Coronary artery (tissue), 2 donors: ENCODE data around the gene MMD2.

Experiments
- DNase-seq: peaks from one replicate; pipeline ENCODE4 v3.0.0-alpha.2; 2017; ENCODE audit warnings: low spot score
- H3K27ac ChIP-seq, 2 donors: fragments of 200-600 bp; sonication (generic); one replicate each; pipeline ENCODE4 v1.5.1; 2016 to 2019
- H3K4me3 ChIP-seq: fragments of 200-600 bp; sonication (generic); 2 replicates; pipeline ENCODE4 v1.5.1; 2016; ENCODE audit warnings: mild to moderate bottlenecking, moderate library complexity
- CTCF ChIP-seq: fragments of 200-600 bp; sonication (generic); IDR thresholded peaks from one replicate; pipeline ENCODE4 v1.5.1; 2019; ENCODE audit warnings: antibody characterized with exemption

The MMD2 gene

DNA sequence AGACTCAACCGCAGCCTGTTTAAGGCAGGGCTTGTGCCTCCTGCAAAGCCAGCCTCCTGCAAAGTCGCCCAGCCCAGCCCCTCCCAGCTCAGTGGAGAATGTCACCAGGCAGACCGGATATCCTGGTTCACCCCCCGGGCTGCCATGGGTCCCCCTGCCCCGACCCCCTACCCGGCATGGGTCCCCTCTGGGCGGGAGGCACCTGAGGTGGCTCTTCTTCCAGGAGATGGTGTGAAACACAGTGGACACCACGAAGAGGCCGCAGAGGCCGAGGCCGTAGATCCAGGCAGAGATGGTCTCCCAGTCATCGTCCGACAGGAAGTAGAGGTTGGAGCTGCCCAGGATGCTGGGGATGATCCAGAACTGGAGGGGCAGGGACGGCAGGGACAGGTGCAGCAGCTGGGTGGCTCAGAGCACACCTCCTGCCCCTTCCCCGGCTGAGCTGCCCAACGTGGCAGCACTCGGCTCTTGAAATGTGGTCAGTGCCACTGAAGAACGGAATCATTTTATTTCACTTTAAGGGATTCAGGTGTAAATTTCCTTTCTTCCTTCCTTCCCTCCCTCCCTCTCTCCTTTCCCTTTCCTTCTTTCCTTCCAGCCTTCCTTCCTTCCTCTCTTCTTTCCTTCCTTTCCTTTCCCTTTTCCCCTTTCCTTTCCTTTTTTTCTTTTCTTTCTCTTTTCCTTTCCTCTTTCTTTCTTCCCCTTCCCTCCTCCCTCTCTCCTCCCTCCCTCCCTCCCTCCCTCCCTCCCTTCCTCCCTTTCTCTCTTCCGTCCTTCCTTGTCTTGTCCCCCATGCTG lies 38.8 kb downstream of the MMD2 start:
- TF ChIP-seq CTCF: no peak
- no peak overlapping the region for H3K4me3 ChIP-seq
- no peak for DNase-seq
- no peak overlapping the region for H3K27ac ChIP-seq

- no peak overlapping the region for H3K4me3 ChIP-seq
- no peak for TF ChIP-seq CTCF
- no peak for DNase-seq
- H3K27ac ChIP-seq: no peak overlapping the region
Observed at GRCh38 chr7:4916113-4916512, 42.9 kb downstream of the MMD2 start.

DNA sequence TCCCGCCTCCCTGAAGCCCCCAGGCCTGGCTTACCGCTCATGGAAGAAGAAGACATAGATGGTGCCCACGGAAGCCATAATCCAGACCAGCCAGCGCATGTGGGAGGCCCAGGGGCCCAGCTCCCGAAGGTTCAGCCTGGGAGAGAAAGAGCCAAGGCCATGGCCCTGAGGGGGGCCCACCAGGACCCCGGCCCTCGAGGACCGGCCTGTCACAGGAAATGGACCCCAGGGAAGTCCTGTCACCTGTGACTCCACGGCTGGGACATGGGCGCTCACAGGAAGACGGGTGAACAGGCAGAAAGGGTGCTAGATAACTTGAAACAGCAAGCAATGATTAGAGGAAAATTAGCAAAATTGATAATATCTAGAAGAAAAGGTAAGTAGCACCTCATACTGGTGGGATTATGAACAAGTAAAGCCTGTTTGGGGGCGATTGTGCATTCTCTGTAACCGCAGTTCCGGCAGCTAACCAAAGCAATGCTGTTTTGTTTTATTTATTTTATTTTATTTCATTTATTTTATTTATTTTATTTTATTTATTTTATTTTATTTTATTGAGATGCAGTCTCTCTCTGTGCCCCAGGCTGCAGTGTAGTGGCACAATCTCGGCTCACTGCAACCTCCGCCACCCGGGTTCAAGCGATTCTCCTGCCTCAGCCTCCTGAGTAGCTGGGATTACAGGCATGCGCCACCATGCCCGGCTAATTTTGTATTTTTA lies 47.7 kb downstream of the MMD2 start:
- no peak overlapping the region for H3K27ac ChIP-seq
- no peak for TF ChIP-seq CTCF
- no peak for DNase-seq
- no peak overlapping the region for H3K4me3 ChIP-seq

DNA sequence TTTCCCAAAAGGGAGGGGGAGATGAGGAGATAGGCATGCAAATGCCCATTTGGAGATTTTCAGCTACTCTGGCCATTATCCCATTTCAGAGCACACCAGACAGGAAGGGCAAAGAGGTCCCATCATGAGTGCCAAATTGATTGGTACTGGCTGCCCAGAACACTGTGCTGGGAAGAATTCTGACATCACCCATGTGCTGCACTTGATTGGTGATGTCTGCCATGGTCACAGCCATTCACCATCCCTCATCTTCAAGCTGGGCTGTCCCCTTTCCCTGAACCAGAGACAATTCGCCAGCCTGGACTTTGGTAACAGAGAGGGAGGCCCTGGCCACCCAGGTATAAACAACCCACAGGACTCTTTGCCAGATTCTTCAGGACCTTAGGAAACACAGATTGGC lies 52.3 kb downstream of the MMD2 start:
- Histone ChIP-seq H3K4me3 (no peak overlapping the region), H3K27ac (no peak overlapping the region)
- DNase-seq: no peak
- TF ChIP-seq CTCF: no peak

- TF ChIP-seq CTCF: no peak
- no peak overlapping the region for H3K4me3 ChIP-seq
- no peak overlapping the region for H3K27ac ChIP-seq
- no peak for DNase-seq
Observed at GRCh38 chr7:4905171-4905570, 53.8 kb downstream of the MMD2 start.

DNA sequence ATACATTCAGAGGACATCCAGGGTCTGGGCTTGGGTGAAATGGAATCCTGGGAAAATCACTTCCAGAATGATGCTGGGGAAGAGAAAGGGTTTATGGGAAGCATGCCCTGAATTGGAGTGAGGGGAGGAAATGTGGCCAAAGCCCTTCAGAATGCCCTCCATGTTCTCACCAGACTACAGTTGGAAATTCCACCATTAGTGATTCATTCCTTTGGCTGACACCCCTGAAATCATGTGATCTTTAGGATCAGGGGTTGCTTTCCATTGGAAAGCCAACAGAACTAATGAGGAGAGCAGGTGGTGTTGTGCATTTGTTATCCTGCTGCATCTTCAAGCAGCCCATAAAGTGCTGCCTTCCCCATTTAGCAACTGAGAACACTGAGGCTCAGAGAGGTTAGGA lies 54.6 kb downstream of the MMD2 start:
- TF ChIP-seq CTCF: no peak
- DNase-seq: no peak
- Histone ChIP-seq H3K27ac (no peak overlapping the region), H3K4me3 (no peak overlapping the region)

DNA sequence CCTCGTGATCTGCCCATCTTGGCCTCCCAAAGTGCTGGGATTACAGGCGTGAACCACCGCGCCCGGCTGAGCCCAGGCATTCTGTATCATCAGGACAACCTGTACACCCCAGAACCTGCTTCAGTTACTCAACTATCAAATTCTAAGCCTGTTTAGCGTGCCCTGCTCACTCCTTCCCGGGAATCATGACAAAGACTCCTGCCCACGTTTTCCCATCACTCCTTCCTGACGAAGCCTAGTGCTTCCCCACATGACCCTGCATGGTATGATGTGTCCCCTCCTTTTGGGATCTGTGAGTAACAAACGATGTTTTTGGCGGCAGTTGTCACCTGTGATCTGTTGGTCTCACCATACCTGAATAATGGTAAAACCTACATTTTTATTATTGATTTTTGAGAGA lies 63.2 kb downstream of the MMD2 start:
- H3K27ac ChIP-seq: no peak overlapping the region
- TF ChIP-seq CTCF: no peak
- DNase-seq: no peak
- H3K4me3 ChIP-seq: no peak overlapping the region
